Heart left ventricle (tissue), 13 donors: ENCODE data around the gene ZDBF2.

Experiments used
- POLR2A ChIP-seq, 2 donors: fragments of 450-650 bp; IDR thresholded peaks; one replicate each; pipeline ENCODE4 v1.6.1; 2017; ENCODE audit warnings: antibody characterized with exemption in 2 of 2, mild to moderate bottlenecking in 2 of 2, moderate library complexity in 2 of 2
- TF ChIP-seq, protein P1 (sequence below), 12 donors: fragments of 200-600 bp; sonication (generic) in 4 of 12; IDR thresholded peaks; one replicate each; pipeline versions ENCODE4 v1.5.0 to v1.8.0; 2018 to 2022; ENCODE audit warnings: antibody characterized with exemption in 12 of 12, mild to moderate bottlenecking in 5 of 12
- donor health status: ischemic (EF 13 %, LVEDD 7.1; RV severe dilation, severe dysfunction).
- donor health status: DM: no; HTN: yes; CAD: no.
- donor health status: DM: no; HTN: no; CAD: no.
- donor health status: ischemic (EF 25% LVEDD 6.9; RV normal size, moderate dysfunction).
- donor health status: ischemic (EF 25% LVEDD 5.7; RV mildly dilated, moderate dysfunction).
- donor health status: ischemic (EF 35%, LVEDD 5.7; RV mildly dilated, moderate dysfunction).
- donor health status: nonischemic (EF 11% LVEDD 7.7; RV severe dilation, severe dysfunction).
- donor health status: DM: yes; HTN: yes; CAD: no.
- donor health status: PGD.
- donor health status: ischemic (EF 29% LVEDD 5.4; RV normal size, mild dysfunction).
- donor health status: nonischemic (EF 23%, LVEDD 6.1; RV moderate dilation, normal function).

DNA sequence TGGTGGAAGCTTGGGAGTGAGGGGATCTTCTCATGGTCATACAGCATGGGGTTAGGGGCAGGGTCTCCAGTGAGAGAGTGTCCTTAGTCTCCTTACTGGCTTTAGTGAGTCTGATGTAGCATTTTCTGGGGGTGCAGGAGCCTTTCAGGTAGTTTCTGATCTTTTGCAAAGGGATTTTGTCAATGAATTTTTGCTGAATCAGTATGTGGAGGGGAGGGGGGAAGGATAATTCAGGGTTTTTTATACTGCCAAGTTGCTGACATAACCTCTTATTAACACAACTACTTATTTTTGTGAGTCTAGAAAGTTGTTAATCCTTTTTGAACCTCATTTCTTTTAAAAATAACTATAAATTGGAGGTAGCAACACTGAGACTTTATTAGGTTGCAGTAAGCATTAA lies 35.3 kb upstream of the ZDBF2 start:
- TF ChIP-seq, protein P1, sequence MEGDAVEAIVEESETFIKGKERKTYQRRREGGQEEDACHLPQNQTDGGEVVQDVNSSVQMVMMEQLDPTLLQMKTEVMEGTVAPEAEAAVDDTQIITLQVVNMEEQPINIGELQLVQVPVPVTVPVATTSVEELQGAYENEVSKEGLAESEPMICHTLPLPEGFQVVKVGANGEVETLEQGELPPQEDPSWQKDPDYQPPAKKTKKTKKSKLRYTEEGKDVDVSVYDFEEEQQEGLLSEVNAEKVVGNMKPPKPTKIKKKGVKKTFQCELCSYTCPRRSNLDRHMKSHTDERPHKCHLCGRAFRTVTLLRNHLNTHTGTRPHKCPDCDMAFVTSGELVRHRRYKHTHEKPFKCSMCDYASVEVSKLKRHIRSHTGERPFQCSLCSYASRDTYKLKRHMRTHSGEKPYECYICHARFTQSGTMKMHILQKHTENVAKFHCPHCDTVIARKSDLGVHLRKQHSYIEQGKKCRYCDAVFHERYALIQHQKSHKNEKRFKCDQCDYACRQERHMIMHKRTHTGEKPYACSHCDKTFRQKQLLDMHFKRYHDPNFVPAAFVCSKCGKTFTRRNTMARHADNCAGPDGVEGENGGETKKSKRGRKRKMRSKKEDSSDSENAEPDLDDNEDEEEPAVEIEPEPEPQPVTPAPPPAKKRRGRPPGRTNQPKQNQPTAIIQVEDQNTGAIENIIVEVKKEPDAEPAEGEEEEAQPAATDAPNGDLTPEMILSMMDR (IDR thresholded peaks at IDR 0.05): no peak
- no peak for TF ChIP-seq POLR2A (IDR thresholded peaks at IDR 0.05)
